Globus pallidus (tissue), 1 donor: Measurements from ENCODE around the gene GTSE1.
"Not testable (repeated sequence)": the region's sequence is repeated elsewhere in the genome, so short reads cannot be mapped to it uniquely, and the experiment has no call there.

Source experiments
- DNase-seq: peaks from one replicate; pipeline ENCODE4 v3.0.0-alpha.2; 2015; ENCODE audit warnings: low spot score

Gene GTSE1, protein sequence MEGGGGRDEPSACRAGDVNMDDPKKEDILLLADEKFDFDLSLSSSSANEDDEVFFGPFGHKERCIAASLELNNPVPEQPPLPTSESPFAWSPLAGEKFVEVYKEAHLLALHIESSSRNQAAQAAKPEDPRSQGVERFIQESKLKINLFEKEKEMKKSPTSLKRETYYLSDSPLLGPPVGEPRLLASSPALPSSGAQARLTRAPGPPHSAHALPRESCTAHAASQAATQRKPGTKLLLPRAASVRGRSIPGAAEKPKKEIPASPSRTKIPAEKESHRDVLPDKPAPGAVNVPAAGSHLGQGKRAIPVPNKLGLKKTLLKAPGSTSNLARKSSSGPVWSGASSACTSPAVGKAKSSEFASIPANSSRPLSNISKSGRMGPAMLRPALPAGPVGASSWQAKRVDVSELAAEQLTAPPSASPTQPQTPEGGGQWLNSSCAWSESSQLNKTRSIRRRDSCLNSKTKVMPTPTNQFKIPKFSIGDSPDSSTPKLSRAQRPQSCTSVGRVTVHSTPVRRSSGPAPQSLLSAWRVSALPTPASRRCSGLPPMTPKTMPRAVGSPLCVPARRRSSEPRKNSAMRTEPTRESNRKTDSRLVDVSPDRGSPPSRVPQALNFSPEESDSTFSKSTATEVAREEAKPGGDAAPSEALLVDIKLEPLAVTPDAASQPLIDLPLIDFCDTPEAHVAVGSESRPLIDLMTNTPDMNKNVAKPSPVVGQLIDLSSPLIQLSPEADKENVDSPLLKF

DNA sequence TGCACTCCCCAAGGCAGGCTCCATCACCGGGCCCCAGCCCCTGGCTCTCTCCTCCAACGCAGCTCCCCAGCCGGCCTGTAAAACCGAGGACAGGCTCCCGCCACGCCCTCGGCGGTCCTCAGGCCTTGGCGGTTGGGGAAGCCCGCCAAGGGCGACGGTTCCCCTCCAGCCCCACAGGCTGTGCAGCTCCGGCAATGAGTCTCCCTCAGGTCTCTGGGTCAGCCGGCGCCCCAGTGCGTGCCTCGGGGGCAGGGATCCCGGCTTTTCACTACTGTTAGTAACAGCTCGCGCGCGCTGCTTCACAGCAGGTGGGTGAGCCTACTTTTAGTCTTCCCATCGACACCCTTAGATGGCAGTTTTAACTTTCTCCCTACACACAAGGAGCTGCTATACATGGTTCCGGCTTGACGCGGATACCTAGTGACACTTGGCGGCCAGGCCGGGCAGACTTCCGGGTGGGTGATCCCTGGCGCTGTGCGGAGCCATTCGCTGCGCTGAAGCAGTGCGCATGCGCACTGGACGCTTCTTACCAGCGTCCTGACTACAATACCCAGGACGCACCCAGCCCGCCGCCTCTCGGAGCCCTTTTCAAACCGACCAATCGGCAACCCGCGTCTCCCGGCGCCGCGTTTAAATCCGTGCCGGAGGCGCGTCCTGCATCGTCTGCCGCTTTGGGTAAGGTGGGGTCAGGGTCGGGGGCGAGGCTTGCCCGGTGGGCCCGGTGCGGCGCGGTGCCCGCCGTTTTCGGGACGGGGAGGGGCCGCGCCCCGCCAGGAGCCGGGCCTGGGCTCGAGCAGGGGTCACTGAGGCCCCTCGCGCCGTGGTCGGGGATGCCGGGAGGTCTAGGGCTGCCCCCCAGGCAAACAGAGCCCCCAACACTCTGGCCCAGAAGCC is at the start of gene GTSE1:
Gene GTSE1 (plus strand): TSS at position 614 of the 894 bp plus-strand sequence. CDS start 531 bp downstream, outside the sequence.
- DNase-seq = peak; percentile 97

DNA sequence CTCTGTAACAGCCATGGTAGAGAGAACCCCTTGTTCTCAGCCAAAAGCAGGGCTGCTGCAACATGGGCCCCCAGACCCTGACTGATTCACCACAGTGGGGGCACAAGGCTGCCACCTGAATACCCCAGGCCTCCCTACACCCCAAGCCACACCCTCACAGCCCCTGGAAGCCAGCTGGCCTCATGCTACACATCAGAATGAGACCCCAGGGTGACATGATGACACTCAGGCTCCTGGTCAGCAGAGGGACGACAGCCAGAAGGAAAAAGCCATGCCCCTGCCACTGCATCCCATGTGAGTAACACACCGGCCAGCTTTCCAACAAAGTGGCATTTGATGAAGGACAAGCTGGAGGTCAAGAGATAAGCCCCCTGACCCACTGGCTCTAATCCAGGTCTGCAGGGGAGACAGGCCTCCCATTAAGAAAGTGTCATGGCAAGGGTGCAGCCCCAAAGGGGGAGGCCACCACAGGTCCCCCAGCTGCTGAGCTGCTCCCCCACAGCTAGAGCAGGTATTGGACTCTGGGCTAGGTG is 49.2 kb upstream of the GTSE1 start:
- no peak for DNase-seq

DNA sequence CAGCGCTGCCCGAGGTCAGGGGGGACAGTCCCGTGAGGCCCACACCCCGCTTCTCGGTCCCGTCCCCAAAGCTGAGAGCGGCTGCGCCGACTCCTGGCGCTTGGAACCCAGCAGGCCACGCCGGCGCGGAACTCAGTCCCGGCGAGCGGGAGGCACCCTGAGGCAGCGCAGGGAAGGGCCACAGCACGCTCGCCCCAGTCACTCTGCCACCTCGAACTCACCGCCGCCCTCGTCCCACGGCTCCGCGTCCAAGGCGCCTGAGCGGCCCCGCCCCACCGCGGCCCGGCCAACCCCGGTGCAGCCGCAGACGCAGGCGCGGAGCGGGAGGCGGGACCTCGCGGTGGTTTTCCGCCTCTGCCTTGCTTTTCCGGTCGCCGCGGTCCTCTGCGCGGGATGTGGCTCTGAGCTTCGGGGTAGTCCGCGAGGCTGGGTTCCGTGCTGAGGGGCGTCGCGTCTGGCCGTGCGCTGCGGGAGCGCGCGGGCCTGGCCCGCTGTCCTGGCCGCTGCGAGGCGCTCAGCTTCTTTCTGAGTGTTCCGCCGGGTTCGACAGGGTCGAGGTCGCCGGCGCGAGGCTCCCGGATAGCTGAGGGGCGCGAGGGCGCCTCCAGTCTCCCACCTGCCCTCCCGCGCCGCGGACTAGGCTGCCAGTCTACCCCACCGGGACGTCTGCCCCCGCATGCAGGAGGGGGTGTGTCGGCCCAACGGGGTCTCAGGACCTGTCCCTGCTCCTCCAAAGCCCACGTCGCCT is 46.5 kb upstream of the GTSE1 start, which contains the start of gene CDPF1:
Gene CDPF1 (minus strand): TSS at position 259 of the 748 bp plus-strand sequence. CDS start 2,009 bp downstream, outside the sequence.
- DNase-seq = peak; percentile 85

DNA sequence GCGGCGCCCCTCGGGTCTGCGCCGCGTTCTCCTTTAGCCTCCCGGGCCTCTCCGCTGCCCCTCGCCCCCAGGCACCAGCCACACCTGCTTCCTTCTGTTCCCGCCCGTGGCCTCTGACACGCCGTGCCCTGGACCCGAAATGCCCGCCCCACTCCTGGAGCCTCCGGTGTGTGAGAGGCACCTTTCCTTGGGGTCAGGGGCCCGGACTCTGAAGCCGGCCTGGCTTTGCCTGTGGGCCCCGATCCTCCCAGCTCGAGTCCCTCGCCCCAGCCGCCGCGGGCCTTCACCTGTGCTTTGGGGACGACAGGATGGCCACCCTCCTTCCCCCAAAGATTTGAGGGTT is 45.9 kb upstream of the GTSE1 start:
- no peak for DNase-seq

DNA sequence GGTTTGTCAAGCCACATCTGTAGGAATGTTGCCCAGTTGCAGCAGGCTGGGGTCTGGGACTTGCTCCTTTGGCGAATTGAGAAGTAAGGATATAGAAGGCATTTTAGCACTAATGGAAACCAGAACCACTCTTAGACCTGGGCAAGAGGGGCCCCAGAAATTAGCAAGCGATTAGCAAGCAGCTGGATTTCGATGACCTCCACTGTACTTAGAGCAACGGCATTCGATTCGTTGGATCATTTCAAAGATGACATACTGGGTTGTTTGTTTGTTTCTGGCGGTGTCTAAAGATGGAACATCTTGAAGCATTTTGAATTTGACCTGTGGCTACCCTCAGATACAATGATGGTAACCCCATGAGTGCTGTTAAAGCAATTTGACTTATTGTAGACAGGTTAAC is 45.4 kb upstream of the GTSE1 start:
- DNase-seq = no peak

DNA sequence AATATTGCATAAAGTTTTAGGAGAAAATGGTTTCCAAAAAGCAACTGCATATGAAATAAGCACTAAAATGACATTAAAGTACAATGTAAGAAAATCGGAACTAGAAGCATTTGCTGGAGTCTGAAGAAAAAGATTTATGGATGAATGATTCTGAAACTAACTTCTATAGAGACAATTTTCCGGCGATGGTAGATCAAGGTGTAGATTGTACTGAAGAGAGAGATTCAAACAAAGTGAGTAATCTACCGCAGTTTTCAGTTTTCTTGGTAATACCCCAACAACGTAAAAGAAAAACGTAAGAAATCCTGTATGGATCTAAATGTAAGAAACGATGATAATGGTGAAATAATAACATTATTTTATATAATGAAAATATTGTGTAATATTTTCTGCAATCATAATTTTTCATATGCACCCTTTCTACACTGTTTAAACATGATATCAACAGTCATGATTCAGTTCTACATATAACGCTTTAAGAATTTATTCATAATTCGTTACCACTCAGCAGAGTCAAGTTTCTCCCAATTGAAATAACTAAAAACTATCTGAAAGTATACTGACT is 44.8 kb upstream of the GTSE1 start:
- no peak for DNase-seq

DNA sequence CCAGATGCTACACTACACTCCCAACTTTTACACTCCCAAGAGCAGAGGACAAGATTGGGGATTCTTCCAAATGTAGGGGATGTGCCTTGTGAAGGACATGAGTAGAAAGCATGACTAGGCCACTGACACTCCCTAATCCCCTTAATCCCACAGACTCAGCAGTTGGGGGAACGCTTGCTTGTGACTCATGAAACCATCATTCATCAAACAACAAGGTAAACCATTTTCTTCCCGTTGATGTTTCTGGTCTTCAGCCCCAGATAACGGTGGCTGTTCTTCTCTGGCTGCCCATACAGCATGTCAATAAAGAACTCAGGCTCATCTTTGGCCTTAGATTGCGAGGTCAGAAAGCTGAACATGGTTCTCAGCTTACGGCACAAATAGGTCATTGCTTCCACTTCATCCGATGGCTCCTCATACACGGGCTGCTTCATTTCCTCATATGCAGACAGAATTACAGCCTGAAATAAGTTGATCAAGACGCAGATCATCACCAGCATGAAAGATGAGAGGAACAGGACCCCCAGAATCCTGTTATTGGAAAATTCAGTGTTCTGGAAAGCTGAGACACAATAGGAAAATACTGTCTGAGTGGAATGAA is 40.2 kb upstream of the GTSE1 start:
- no peak for DNase-seq

DNA sequence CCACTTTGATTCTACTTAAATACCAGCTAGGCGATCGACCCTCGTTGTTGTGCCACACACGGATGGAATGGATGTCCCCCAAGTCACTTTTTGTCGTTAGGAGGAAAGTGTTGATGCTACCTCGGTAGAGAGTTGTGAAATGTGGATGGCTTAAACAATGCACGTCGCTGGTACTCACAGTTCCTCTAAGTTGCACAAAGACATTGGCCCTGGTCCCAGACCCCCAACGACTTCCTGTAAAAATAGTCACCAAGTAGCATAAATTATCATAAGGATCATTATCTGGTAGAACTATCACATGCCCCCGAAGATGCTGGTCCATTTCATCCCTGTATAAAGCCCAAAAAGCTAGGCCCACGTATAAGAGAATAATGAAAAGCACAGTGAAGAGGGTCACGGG is 37.3 kb upstream of the GTSE1 start:
- no peak for DNase-seq

DNA sequence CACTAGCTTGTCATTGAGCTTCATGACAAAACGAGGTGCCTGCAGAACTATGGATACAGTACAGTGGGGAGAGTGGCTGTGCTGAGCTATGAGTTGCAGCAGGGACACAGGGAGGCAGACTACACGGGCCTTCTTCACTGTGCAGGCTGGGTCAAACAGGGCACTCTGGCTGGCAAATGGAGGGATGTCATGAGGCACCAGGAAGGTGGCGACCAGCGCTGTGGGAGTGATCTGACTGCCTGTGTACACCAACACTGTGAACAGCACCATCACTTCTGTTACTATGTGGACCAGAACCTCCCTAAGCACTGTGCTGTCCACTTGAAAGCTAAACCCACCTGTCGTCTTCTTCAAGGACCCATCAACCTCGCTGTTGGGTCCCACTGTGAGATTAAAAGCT is 36.6 kb upstream of the GTSE1 start:
- no peak for DNase-seq

DNA sequence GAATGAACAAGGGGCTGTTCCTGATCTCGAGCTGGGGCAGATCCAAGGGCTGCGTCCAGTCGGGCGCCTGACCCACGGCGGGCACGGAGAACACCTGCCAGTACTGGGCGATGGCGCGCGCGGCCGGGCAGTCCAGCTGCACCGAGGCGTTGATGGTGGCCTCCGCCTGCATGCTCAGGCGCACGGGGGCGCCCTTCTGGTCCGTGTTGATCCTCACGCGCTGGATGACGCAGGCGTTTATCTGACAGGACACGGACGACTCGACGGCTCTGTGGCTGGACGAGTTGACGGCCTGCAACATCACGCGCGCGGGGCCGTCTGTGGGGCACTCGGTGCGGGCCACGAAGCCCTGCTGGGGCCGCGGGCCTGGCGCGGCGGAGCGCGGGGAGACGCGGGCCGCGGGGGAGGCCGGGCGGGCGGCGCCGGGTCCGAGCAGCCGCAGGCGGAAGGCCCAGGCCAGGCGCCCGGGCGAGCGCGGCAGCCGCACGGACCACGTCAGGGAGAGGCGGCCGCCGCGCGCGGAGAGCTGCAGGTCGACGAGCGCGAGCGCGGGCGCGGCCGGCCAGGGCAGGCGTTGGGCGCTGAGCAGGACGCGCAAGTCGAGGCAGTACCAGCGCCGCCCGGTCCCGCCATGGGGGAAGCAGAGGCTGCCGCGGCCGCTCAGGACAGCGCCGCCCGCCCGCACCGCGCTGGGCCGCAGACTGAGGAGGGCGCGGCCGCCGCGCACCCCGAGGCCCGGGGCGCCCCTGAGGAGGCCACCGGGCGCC is 34.0 kb upstream of the GTSE1 start:
- no peak for DNase-seq

DNA sequence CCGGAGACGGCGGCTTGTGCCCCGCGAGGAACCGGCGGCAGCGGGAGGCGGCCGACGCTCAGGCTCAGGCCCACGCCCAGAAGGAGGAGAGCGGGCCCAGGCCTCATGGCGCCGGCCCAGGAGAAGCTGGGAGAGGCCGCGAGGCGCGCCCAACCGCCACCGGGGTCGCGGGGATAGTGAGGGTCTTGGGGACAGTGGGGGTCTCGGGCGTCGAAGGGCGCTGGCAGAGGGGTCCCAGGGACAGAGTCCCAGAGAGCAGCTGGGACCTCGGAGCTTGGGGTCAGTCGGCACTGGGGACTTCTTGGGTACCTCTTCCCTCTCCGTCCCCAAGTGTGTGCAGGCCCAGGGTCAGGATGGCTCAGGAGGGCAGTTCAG is 33.5 kb upstream of the GTSE1 start, which contains the start of gene PKDREJ:
Gene PKDREJ (minus strand): TSS at position 128 of the 375 bp plus-strand sequence. CDS start 21 bp downstream, at position 107.
- no peak for DNase-seq

DNA sequence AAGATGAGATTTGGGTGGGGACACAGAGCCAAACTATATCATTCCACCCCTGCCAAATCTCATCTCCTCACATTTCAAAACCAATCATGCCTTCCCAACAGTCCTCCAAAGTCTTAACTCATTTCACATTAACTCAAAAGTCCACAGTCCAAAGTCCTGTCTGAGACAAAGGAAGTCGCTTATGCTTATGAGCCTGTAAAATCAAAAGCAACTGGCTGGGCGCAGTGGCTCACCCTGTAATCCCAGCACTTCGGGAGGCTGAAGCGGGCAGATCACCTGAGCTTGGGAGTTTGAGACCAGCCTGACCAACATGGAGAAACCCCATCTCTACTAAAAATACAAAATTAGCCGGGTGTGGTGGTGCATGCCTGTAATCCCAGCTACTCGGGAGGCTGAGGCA is 32.1 kb upstream of the GTSE1 start:
- not testable (repeated sequence) for DNase-seq

DNA sequence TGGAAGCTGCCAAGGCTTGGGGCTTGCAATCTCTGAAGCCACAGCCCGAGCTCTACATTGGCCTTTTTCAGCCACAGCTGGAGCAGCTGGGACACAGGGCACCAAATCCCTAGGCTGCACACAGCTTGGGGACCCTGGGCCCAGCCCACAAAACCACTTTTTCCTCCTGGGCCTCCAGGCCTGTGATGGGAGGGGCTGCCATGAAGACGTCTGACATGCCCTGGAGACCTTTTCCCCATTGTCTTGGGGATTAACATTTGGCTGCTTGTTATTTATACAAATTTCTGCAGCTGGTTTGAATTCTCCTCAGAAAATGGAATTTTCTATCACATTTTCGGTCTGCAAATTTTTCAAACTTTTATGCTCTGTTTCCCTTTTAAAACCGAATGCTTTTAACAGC is 31.0 kb upstream of the GTSE1 start:
- not testable (repeated sequence) for DNase-seq

DNA sequence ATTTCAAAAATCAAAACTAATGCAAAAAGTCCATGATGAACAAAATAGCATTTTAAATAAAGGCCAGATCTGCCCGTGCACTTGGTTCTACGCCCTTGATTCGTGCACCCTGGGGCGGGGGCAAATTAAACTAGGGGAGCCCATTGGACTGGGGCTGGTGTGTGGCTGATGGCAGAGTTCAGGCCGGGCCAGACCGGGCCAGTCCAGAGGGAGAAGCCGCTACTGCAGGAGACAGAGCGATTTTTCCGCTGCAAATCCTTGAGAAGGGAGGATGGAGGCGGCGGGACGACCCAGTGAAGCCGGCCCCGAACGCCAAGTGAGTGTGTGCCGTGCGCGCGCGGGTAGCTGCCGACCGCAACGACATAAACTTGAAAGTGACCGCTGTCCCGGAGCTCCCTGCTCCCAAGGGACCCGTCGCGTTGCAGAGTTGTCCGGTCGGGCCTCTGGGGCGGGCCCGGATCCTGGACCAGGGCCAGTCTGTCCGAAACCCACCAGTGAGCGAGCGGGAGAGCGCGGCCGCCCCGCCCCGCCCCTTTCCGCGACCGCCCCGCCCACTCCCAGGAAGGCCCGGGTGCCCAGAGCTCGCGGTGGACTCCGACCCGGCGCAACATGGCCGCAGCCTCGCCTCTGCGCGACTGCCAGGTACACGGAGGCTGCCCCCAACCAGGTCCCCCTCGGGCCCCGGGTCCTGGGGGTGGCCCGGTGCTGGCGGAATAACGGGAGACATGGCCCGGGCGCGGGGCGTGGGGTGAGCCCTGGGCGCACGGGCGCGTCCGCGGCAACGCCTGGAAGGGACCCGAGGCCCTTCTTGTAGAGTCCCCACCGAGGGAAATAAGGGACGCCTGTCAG is 29.0 kb upstream of the GTSE1 start, which contains the start of gene TTC38:
Gene TTC38 (plus strand): TSS at position 578 of the 849 bp plus-strand sequence. CDS start 32 bp downstream, at position 610.
- peak; percentile 84 for DNase-seq

DNA sequence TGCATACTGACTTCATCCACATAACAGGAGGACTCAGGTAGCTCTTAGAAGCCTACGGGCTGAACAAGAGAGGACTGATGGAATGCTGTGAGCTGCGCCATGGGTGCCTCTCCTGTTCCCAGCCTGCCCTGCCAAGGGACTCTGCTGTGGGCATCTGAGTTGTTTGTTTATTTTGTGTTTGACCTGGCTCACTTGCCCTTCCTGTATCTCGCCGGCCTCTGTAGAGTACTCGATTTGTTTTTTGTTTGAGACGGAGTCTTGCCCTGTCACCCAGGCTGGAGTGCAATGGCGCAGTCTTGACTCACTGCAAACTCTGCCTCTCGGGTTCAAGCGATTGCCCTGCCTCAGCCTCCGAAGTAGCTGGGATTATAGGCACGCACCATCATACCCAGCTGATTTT is 27.1 kb upstream of the GTSE1 start:
- DNase-seq = no peak

DNA sequence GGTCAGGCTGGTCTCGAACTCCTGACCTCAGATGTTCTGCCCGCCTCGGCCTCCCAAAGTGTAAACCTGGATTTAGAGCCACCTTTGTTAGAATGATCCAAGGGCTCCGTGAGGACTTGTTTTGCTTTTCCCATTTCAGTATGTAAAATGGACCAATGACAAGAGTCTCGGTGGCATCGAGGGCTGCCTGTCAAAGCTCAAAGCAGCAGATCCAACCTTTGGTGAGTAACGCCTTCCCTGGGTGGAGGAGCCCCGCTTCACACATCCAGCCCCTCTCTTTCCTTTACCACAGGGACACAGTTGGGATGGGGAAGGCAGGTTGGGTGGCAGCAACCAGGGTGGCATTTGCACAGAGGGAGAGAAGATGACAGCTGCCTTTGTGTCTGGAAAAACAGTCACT is 24.5 kb upstream of the GTSE1 start:
- no peak for DNase-seq

DNA sequence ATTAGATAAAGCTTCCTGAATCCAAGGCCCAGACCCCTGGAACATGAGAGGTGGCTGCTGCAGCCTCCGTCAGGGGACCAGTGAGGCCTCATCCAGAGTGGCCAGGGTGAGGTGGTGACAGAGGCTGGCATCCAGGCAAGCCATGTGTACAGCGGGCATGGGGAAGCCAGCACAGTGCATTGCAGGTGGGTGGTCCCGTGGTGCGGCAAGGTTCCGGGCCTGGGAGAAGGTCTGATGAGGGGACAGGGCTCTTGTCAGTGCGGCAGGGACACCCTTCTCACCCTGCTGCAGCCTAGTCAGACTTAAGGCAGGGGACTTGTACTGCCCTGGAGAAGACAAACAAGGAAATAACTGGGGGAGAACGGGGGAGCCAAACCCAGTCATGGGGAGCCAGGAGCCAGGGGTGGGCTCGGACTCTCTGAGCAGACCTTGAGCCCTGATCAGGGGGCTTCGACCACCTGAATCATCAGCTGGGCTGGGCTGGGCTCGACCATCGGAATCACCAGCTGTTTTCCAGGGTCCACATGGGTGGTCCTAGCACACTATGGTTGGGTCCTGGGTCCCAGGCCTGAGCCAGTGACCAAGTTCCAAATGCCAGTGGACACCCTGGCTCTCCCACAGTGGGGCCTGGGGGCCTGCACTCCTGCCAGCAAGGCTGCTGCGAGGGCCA is 23.8 kb upstream of the GTSE1 start:
- DNase-seq = no peak
